HG03439 (cell line): ENCODE data around the gene FSTL4.

Experiments
- ATAC-seq: cut with Tn5 transposase; IDR thresholded peaks from one replicate; pipeline ENCODE4 v1.9.1; 2021; ENCODE audit warnings: mild to moderate bottlenecking, moderate library complexity; ENCODE audit not compliant: unreplicated experiment

Gene FSTL4

DNA sequence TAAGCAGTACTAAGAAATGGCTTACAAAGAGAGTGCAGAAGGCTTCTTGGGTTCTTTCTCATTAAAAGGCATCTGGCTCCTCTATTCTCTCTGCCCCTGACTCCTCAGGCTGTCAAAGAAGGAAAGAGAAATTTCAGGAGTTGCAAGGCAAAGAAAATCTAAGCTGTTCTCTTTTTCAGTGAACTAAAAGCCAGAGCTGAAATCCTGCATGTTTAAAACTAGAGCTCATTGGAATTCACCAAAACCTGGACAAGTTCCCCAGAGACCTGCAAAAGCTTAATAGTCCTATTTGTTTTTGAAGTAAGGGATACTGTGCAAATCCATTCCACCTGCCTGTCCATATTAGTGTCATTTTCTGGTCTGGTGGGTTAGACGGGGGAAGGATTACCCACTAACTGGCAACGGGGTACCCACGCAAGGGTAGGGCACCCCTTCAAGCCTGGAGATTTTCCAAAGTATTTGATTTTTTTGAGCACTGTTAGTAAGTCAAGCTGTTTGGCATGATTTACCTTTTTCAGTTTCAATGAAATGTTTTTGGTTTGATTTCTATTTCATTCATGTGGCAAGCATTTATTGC is 179.3 kb downstream of the FSTL4 start:
- no peak for ATAC-seq

DNA sequence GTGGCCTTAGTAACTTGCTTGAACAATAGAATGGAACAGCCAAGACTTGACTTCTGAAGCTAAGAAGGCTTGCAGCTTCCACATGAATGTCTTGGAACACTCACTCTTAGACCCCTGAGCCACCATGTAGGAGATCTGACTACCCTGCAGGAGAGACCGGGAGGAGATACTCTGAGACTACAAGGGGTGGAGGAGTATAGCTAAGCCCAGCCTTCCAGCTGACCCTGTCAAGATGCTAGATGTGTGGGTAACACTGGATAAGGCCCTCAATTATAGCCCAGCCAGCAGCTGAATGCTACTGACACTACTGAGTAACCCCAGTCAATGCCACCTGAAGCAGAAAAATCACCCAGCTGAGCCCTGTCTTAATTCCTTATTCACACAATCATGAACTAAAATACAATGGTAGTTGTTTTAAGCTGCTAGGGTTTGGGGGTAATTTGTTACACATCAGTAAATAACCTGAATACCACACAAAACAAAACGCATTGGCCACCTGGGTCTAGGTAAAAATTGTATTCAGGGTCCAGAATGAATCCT is 180.9 kb downstream of the FSTL4 start:
- ATAC-seq: no peak

DNA sequence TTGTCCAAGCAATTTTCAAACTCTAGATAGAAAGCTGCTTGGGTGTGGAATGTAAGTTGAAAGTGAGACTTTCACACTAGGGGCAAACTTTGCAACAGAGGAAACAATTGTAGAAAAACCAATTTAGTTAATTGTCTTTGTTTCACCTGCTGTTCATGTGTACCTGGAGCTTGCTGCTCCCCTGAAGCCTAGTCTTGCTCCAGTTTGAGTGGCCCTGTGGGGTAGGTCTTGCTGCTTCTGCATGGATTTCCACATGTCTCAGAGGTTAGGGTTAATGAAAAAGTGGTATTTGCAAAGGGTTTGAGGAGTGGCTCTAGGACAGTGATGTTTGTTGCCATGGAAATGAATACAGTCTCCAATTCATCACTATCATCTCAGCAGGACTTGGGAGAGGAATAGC is 182.2 kb downstream of the FSTL4 start:
- ATAC-seq: no peak

DNA sequence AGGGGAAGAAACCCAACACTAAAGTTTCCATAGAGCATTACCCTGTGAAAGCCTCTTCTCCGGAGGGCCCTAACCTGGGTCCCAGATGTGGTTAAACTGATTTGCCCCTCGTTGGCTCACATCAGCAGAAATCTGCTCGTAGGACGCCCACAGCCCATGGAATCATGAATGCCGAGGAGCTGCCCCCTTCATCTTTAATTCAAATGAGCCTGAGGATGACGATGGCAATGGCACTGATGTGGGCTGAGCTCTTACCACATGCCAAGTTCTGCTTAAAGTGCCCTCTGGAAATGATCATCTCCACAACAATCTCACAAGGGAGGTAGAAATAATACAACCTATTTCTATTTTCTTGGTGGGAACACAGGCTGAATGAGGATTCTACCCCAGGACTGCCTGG is 183.3 kb downstream of the FSTL4 start:
- ATAC-seq: no peak

DNA sequence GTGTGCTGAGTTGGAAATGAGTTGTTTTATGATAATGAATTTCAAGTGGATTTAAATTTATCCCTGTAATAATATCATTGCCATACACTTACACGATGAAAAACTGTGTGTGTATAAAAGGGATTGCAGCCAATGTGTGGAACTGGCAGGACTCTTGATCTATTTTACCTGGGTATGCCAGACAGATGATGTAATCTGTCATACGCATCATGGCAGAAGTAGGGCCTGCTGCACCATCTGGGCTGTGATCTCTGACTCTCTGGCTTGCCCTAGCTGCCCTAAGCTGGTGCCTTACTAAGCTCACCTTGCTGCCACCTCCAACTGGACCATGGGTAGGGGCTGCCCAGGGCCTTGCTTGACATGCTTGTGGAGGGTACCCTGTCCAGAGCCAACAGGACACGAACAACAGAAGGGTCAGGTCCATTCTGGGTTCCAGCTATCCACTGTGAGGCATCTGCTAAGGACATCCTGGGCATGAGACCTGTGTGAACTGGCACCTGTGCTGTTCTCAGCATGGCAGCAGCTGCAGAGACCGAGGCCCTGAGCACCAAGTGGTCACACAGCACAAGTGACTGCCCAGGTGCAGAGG is 184.2 kb downstream of the FSTL4 start:
- no peak for ATAC-seq

DNA sequence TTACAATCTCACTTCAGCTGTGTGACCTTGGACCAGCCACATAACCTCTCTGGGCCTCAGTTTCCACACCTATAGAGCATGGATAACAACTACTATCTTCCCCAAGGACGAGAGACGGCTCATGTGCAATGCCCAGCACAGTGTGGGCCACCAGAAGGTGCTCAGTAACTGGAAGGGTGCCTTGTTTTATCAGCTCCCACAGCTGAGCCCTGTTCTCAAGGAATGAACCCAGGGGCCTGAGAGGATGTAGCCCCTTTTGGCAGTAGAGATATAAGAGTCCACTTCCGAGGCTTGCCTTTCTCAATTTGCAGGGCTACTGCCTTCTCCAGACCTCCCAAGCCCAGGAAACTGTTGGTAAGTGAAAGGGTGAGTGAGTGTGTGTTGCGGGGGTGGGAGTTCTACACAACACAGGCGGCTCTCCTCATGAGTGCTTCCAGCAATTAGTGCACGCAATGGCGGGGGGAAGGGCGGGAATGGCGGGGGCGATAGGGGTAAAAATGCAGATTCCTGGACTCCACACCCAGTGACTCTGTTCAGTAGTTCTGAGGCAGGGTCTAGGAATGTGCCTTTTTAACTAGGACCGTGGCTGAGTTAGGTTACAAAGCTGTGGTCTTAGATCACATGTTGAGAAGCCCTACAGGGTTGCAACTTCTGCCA is 185.1 kb downstream of the FSTL4 start:
- no peak for ATAC-seq

DNA sequence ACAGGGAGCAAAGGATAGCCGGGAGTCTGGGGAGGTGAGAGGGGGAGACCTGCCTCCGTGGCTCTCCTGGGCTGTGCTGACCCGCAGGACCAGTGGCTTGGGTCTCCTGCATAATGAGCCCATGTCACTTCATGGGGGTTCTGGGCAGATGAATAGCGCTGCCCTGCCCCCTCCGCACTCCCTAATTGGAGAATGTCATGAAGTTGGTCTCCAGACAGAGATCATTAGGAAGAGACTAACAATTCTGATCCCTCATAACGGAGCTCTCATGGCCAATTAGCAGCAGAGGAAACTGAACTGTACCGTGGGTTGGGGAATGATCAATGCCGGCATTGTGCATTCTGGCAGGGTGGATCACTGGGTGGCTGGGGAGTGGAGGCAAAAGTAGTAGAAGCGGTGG is 186.1 kb downstream of the FSTL4 start:
- no peak for ATAC-seq

DNA sequence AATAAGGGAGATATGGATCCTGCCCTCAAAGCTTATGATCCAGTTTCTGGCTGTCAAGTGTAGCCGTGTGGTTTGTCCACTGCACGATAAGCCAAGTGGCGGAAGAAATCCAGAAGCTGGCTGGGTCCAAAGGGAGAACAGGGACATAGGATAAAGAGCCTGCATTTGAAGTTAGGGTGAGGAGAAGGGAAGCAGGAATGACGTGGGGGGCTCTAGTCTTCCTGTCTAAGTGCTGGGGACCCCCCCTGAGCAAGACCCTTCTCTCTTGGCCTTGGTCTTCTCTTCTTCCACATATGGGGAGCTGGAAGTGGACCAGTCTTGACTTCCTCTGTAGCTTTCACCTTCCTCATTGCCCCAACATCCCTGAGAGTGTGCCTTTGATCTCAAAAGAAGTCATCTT is 186.6 kb downstream of the FSTL4 start:
- ATAC-seq: no peak

DNA sequence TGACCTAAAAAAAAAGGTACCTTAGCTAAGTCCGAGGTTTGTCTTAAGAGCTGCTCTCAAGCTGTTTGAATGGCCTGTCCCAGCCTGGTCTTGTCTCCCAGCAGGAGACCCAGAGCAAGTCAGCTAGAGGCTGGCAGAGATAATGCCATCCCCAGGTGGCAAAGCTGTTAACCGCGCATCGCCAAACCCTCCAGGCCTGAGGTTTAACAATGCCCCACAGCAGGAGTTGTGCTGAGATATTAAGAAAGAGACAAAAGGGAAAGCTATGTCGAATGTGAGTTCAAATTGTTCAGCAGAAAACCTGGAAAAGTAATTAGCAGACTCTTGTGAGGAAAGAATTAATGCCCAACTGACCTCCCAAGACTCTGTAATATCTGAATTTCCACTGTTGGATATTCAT is 187.1 kb downstream of the FSTL4 start:
- ATAC-seq: no peak

DNA sequence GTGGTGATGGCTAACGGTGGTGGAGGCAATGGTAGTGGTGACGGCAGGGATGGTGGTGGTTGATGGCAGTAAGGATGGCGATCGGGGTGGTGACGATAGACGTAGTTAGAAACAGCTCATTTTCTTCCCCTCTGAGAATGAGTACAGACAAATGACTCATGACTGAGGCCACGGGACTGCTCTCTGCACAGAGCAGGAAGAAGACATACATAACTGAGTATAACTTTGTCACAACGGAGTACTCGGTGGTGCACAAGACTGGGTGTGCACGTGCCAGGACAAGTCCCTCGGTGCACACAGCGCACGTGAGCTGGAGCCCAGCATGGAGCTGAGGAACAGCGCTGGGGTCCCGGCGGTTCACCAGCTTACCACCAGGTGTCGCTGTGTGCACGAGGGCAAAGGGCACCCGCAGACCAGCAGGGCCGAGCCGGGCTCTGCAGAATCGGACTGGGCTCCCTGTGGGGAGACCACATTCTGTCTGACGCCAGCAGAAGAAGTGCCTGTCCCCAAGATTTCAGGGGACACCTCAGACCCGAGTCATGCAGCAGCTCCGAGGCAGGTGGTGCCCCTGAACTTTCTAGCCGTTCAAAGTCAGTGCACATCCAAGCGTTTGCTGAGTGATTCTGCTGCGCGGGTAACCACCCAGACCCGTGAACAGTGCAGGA is 188.6 kb downstream of the FSTL4 start:
- no peak for ATAC-seq

DNA sequence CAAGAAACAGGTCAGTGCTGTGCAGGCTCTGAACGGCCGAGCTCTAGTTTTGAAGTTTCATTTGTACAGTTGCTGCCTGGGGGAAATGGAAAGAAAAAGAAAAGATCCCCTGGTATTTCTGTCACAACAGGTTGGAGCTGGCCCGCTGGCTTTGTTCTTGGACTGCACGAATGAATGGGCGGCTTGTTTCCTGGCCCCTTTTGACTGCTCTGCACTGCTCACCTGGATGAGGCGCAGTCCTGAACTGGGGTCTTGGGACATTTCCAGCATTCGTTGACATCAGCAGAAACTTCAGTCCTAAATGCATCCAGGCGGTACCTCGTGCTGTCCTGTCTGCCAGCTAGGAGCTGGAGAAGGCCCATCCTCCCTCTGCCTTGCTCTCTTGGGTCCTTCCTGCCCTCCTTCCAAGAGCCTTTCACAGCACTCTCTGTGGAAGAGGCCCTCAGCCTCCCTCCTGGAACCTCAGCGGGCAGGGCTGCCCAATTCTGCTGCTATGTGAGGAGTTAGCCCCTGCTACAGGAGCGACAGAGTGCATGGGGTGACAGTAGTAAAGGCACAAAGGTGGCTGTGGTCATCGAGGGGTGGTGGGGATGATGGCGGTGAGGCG is 189.2 kb downstream of the FSTL4 start:
- no peak for ATAC-seq

DNA sequence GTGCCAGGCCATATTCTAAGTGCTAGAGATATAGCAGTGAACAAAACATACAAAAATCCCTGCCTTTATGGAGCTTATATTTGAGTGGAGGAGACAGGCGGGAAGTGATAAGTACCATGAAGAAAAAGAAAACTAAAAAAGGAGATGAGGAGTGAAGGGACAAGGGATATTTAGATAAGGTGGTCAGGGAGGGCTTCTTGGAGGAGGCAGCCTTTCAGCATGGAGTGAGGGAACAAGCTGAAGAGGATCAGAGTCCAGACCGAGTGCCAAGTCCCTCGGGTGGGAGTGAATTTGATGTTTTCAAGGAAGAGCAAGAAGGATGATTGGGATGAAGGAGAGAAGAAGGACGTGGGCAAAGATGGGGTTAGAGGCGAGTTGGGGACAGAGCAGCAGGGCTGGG is 190.5 kb downstream of the FSTL4 start:
- ATAC-seq: no peak

DNA sequence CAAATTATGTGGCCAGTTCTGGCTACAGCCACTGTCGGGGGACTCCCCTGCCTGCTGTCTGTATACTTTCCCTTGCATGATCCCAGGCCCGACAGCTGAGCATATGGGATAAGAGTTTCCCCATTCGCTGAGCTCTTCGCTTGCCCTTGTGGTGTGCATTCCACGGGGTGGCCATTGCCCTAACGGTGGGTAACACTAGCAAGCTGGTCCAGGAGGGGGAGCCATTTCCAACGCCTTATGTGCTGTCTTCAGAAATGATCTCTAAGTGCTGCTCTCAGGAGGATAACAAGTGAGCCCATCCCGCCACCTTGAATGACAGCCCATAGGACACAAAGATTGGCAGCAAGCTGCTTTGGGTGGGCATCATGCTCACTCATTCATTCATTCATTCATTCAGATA is 190.9 kb downstream of the FSTL4 start:
- no peak for ATAC-seq

DNA sequence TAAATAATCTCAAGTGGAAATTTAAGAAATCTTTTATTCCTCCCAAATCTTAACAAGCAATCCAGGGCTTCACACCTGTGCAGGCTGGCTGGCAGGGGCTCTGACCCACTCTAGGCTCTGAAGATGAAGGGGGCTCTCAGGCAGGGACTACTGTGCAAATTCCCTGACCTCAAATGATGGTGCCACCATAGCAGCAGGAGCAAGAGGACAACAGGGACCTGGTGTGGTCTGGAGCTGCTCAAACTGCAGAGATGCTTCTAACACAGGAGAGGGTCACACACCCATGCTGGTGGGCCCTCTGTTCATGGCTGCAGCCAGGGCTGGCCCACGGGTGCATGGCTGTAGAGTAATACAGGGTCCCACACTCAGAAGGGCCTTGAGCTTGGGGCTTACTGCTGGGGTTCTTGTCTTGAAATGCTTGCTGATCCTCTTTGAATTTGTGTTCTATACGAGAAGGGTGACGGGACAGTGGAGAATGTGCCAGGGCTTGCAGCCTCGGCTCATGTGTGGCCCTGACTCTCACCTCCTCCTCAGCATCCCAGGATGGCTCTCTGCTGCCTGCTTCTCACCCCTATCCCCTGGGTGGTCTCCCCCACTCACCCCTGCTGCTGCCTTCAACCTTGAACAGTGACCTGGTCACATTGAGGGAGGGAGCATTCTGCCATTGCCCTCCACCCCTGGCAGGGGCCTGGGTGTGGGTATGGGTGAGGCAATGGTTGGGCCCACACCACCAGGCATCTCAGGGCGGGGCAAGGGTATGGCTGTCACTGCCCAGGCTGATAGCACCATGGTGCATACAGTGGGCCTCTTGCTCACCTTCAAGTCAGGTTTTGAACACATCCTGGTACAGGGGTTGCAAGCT is 191.7 kb downstream of the FSTL4 start:
- ATAC-seq: no peak

DNA sequence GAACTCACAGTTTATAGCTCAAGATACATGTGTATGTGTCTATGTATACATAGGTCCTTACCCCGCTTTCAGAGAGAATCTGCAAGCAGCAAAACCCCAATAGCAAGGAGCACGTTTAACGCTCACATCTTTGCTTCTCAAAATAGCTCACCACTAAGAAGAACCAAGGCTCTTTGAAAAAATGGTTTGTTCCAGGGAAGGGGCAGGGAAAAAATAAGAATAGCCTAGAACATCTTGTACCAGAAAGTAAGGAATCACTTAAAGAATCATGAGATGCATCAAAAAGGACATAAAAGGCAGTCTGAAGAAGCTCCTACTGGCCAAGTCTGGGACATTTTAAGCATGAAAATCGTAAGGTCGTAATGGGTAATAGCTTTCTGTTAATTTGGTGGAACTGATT is 196.4 kb downstream of the FSTL4 start:
- no peak for ATAC-seq

DNA sequence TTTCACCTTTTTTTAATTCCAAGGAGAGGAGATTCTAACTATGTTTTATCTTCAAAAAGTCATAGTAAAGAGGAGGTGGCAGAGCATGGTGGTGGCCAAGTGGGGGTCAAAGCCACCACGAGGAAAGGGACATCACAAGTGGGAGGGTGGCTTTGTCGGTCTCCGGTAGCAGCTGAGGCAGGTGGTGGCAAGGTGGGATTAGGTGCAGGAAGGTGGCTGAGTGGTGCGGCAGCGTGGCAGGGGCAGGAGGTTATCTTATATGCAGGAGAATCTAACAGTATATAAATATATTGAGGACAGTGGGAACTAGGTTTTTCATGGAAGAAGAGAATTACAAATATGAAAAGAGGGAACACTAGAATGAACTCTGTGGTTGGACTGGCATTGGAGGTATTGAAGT is 196.8 kb downstream of the FSTL4 start:
- no peak for ATAC-seq

DNA sequence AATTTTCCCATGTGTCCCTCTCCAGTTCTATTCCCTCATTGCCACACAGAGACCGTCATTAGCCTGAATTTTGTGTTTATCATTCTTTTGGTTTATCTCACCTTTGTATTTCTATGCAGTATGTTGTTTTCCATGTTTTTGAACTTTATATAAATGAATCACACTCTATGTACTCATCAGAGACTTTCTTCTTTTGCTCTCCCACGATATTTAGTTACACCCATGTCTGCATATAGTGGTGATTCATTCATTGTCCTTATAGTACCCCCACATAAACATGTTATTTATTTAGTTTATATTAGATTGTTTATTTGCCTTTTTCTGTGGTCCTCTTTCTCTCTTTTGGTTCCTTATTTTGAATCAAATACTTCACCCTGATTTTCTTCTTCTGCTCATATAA is 199.7 kb downstream of the FSTL4 start:
- ATAC-seq: no peak

DNA sequence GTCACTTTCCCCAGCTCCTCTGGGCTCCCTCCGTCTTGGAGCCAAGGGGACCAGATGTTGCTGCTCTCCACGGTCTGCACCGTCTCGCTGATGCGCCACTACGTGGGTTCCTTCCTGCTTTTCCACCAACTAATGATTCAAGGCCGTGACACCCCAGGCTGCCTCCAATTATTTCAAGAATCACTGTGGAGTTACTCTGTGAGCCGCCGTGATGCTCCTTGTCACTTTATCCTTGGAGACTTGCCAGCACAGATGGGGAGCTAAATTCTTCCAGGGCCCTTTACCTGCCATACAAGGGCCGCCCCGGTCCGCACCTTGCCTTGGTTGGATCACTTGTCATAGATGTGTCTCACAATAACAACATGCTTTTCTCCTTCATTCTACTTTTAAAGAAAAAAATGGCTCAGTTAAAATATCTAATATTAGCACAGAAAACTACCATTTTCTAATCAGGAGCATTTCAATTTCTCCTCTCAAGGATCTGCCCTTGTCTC is 202.0 kb downstream of the FSTL4 start:
- no peak for ATAC-seq

DNA sequence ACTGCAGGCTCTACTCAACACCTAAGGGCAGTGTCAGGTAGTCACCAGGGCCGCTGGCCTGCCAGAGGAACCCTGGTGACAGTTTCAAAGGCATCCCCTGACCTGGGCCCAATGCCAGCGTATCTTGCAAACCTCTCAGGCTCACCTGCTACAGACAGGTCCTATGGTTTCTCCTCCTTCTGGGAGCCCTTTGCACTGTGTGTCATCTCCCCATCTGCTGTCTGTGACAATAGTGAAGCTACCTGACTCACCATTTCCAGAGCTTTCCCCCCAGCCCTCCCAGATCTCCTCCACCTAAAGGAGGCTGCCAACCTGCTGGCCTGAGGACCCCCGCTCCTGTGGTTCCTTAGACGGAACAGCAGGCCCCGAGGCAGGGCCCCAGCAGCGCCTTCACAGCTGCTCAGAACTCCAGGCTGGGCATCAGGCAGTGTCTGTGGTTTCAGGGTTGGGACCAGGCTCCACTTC is 203.1 kb downstream of the FSTL4 start:
- ATAC-seq: no peak

DNA sequence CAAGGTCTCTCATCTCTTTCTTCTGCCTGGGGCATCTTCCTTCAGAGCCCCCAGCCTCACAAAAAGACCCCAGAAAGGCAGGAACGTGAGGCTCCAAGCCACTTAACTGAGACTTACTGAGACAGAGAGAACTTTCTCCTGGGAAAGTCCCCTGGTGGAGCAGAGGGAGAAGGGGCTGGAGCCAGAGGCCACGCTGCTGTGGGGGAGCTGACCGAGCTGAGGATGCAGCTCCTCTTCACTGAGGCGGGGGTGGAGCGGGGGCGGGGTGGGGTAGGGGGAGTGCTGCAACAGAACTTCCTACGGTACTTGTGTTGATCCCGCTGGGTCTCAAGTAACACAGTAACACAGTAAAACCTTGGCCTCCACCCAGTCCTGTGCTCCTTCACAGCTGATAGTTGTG is 204.0 kb downstream of the FSTL4 start:
- no peak for ATAC-seq
